ENCODE measurements around the gene ZSCAN10. TPM values are rescaled to one million over a fixed set of nuclear protein-coding genes. Genes with fewer than 3 reads are reported as not detected.
"Not testable (repeated sequence)": the region's sequence is repeated elsewhere in the genome, so short reads cannot be mapped to it uniquely, and the experiment has no call there.

Gene ZSCAN10
- total RNA-seq, 4 donors from 2014 or later = not detected

GRCh38 chr16:3142770-3143169 lies 43.7 kb upstream of the ZSCAN10 start:
- DNase-seq (ENCODE audit: low spot score in 2 of 2) = no peak

GRCh38 chr16:3142327-3142726 lies 43.2 kb upstream of the ZSCAN10 start:
- H3K9me3 ChIP-seq = no peaks in the 10 kb centered on the region
- H3K4me1 ChIP-seq = peaks cover 0 to 4% (median 0%) of the 10 kb centered on the region in 4 donors
- TF ChIP-seq CTCF (IDR thresholded peaks at IDR 0.05) (no peak), EP300 (IDR thresholded peaks at IDR 0.05) (no peak), POLR2A (IDR thresholded peaks at IDR 0.05) (no peak)
- WGBS, 2 donors = 94 to 96% methylated on average over 22 of the region's 22 CpGs
- H3K27ac ChIP-seq = no peak overlapping the region
- no peak for DNase-seq (ENCODE audit: low spot score in 2 of 2)
- peaks cover 0 to 60% (median 0%) of the 10 kb centered on the region in 3 donors for H3K36me3 ChIP-seq
- H3K4me3 ChIP-seq = no peak overlapping the region
- no peaks in the 10 kb centered on the region for H3K27me3 ChIP-seq

More at GRCh38 chr16:3142770-3143169, 43.7 kb upstream of the ZSCAN10 start:
- 88 to 96% methylated on average over 12 to 13 of the region's 13 CpGs for WGBS, 2 donors
- H3K4me1 ChIP-seq = no peaks in the 10 kb centered on the region
- H3K36me3 ChIP-seq = peaks cover 0 to 56% (median 0%) of the 10 kb centered on the region in 3 donors
- H3K9me3 ChIP-seq = no peaks in the 10 kb centered on the region
- H3K4me3 ChIP-seq = no peak overlapping the region
- TF ChIP-seq CTCF (IDR thresholded peaks at IDR 0.05) (no peak), EP300 (IDR thresholded peaks at IDR 0.05) (no peak), POLR2A (IDR thresholded peaks at IDR 0.05) (no peak)
- H3K27ac ChIP-seq = no peak overlapping the region
- H3K27me3 ChIP-seq = no peaks in the 10 kb centered on the region

- peaks cover 0 to 9% (median 0%) of the 10 kb centered on the region in 4 donors for H3K4me1 ChIP-seq
- no peaks in the 10 kb centered on the region for H3K9me3 ChIP-seq
- no peak overlapping the region for H3K27ac ChIP-seq
- H3K27me3 ChIP-seq = no peaks in the 10 kb centered on the region
- TF ChIP-seq POLR2A (IDR thresholded peaks at IDR 0.05) = no peak
- no peak for TF ChIP-seq EP300 (IDR thresholded peaks at IDR 0.05)
- TF ChIP-seq CTCF (IDR thresholded peaks at IDR 0.05) = no peak
- H3K36me3 ChIP-seq = peaks cover 0 to 65% (median 0%) of the 10 kb centered on the region in 3 donors
- no peak for DNase-seq (ENCODE audit: low spot score in 2 of 2)
- no peak overlapping the region for H3K4me3 ChIP-seq
- WGBS, 2 donors = 94 to 95% methylated on average over 21 to 23 of the region's 23 CpGs
These were observed 42.8 kb upstream of the ZSCAN10 start for GRCh38 chr16:3141781-3142311.

- no peaks in the 10 kb centered on the region for H3K27me3 ChIP-seq
- H3K27ac ChIP-seq = no peak overlapping the region
- 94 to 95% methylated on average over 59 to 65 of the region's 69 CpGs for WGBS, 2 donors
- H3K4me3 ChIP-seq = no peak overlapping the region
- H3K36me3 ChIP-seq = peaks cover 0 to 65% (median 0%) of the 10 kb centered on the region in 3 donors
- H3K4me1 ChIP-seq = peaks cover 0 to 19% (median 4%) of the 10 kb centered on the region in 4 donors
- no peaks in the 10 kb centered on the region for H3K9me3 ChIP-seq
- no peak for TF ChIP-seq EP300 (IDR thresholded peaks at IDR 0.05)
- no peak for TF ChIP-seq CTCF (IDR thresholded peaks at IDR 0.05)
- DNase-seq (ENCODE audit: low spot score in 2 of 2) = no peak
These were observed 41.7 kb upstream of the ZSCAN10 start for GRCh38 chr16:3140603-3141427.

GRCh38 chr16:3139561-3139960 lies 40.5 kb upstream of the ZSCAN10 start:
- 89 to 93% methylated on average over 9 of the region's 9 CpGs for WGBS, 2 donors
- not testable (repeated sequence) for H3K27me3 ChIP-seq; H3K27ac ChIP-seq; DNase-seq (ENCODE audit: low spot score in 2 of 2); H3K9me3 ChIP-seq; H3K4me3 ChIP-seq
- Histone ChIP-seq H3K4me1 (peaks cover 0 to 23% (median 6%) of the 10 kb centered on the region in 4 donors), H3K36me3 (peaks cover 0 to 65% (median 0%) of the 10 kb centered on the region in 3 donors)
